Dermis microvascular lymphatic vessel endothelial cell (primary cell): ENCODE results near the gene MOGAT2. TPM values are rescaled to one million over a fixed set of nuclear protein-coding genes. Genes with fewer than 3 reads are reported as not detected.
"Not testable (repeated sequence)": the region's sequence is repeated elsewhere in the genome, so short reads cannot be mapped to it uniquely, and the experiment has no call there.

ENCODE experiments used
- DNase-seq, 2 donors: peaks; one replicate each; pipeline versions ENCODE4 v3.0.0 to v3.0.0-alpha.2; 2010; ENCODE audit warnings: low read depth in 2 of 2
- total RNA-seq: library from RNA; depleted of rRNA; stranded (reverse); fragments of >200 nt; gene quantifications from 2 replicates; pipeline ENCODE4 v1.2.1, GENCODE V29; 2014

Gene MOGAT2
- total RNA-seq, 1 donor from 2014 or later = not detected

DNA sequence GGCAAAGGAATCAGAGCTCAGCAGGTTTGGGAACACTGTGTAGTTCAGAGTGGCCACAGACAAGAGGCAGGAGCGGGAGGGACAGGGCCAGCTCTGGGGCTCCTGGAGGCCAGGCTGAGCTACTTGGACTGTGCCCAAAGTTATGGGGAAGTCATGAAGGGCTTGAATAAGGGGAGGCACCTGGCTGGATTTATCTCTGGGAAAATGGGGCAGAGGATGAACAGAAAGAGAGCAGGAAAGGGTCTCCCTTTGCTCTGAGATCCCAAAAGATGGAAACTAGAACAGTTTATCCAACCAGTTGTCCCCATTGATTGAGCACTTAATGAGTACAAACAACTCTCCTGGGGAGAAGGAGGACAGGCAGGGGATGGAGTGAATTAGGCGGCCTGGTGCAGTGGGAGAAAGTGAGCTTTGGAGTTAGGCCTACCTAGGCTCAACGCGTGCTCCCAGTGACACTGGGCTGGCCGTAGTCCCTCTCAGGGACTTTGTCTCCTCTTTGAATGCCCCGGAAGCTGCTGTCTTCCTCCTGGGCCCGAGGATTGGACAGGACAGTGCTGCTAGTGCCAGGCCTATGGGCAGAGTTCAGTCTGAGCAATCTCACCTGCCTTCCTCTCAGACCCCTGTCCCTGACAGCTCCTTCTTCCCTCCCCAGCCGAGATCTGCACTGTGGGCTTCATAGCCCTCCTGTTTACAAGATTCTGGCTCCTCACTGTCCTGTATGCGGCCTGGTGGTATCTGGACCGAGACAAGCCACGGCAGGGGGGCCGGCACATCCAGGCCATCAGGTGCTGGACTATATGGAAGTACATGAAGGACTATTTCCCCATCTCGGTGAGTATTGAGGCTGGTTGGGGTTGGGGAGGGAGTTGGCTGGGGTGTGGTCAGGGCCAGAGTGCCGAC lies 2.0 kb downstream of the MOGAT2 start:
- no peak for DNase-seq

- DNase-seq = no peak
These were observed 3.0 kb downstream of the MOGAT2 start for GRCh38 chr11:75720639-75721038.

DNA sequence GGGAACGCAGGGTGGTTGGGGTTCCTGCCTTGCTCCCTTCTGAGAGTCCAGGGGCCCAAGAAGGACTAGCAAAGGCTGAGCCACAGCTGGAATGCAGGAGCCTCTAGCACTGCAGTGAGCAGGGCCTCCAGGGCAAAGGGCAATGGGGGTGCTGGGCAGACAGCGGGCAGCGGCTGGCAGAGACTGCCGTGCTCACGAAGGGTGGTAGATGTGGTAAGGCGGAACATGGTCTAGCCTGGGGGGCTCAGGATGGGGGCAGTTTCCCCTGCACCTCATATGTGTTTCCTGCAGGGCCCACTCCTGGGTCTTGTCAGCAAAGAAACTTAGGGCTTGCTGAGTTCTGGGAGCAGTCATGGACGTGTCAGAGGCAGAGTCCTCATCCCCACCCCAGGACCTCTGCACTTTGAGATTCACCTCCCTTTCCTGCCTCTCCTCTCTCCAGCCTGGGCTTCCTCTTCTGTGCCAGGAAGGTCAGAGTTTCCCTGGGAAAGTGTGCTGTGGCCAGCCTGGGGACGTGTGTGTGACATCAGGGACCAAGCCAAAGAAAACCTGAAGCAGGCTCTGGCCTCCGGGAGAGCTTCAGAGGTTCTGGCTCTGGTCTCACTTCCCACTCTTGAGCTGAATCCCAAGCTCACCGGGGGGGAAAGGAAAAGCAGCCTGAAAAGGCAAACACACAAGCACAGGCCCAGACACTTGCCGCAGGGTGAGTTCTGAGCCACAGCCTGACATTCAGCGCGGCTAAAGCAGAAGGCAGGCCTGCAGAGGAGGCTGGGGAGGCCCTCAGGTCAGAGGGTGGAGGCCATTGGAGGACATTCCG lies 4.4 kb downstream of the MOGAT2 start:
- DNase-seq = no peak

- no peak for DNase-seq
These were observed 5.0 kb downstream of the MOGAT2 start for GRCh38 chr11:75722669-75723042.

DNA sequence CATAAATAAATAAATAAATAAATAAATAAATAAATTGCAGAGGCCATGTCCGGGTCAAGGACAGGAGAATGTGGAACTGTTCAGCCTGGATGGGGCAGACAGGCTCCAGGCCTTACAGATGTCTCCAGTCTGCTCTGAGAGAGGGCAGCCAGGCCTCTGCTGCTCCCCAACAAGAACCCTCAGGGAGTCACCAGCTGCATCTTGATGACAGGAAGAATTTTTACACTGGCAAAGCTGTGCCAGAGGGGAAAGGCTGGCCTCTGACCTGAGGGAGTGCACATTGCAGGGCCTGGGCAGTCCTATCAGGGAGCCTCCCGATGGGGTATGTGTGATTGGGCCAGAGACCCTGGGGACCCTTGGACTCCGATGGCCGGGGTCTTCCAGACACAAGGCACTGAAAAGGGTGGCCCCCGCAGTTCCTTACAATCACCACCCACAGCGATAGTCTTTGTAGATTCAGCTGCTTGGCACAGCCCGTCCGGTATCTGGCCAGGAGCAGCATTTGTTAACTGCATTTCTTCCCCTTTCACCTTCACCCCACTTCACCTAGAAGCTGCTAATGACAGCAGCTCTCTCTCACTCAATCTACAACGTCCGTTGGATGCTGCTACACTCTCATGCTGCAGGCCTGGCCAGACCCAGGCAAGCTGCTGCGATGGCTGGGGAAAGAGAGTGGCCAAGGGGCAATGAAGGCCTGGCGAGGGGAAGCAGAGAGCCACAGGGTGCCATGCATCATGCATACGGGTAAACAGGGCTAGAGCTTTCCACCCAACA lies 8.1 kb downstream of the MOGAT2 start:
- no peak for DNase-seq

DNA sequence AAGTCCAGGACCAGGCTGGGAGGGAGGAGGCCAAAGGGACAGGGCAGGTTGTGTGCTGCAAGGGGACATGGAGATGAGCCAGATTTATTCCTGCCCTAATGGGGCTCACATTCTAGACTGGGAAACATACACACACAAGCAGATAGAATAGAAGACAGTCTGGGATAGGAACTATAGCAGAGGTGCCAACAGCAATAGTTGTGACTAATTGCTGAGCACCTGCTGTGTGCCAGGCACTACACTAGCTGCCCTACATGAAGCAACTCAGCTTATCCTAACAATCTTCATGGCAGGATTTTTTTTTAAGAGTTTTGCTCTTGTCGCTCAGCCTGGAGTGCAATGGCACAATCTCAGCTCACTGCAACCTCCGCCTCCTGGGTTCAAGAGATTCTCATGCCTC lies 11.4 kb downstream of the MOGAT2 start:
- no peak for DNase-seq

GRCh38 chr11:75731095-75731494 lies 13.5 kb downstream of the MOGAT2 start:
- no peak for DNase-seq

DNA sequence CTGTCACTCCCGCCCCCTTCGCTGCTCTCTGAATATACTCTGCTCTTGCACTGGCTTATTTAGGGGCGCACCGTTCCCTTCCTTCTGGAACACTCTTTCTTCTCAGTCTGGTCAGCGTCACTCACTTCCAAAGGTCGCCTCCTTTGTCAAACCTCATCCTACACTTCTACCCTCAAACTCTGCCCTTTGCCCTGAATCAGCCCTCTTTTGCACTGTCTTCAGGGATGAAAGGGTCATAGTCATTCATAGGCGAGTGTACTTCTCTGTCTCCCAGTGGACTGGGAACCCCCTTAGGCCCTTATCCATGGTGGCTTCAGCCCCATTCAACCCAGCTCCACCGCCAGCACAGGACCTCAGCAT lies 15.4 kb downstream of the MOGAT2 start:
- no peak for DNase-seq

DNA sequence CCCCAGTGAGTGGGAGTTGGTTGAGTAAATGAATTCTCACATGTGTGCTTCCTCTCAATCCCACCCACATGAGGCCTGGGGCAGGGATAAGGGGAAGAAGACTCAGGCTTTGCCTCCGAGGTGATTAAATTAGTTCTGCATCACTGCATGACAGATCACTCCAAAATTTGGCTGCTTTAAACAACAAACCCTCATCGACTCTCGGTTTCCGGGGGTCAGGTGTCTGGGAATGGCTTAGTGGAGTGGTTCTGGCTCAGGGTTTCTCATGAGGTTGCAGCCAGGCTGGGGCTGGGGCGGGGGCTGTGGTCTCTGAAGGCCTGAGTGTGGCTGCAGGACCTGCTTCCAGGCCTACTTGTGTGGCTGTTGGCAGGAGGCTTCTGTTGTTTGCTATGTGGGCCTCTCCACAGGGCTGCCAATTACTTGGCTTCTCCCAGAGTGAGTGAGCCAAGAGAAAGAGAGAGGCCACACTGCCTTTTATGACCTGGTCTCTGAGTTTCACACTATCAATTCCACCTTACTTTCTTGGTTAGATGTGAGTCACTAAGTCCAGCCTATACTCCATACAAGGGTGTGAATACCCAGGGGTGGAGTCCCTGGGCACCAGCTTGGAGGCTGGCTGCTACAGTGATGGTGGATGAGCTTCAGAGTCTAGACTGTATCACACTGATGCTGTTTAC lies 15.9 kb downstream of the MOGAT2 start:
- no peak for DNase-seq

DNA sequence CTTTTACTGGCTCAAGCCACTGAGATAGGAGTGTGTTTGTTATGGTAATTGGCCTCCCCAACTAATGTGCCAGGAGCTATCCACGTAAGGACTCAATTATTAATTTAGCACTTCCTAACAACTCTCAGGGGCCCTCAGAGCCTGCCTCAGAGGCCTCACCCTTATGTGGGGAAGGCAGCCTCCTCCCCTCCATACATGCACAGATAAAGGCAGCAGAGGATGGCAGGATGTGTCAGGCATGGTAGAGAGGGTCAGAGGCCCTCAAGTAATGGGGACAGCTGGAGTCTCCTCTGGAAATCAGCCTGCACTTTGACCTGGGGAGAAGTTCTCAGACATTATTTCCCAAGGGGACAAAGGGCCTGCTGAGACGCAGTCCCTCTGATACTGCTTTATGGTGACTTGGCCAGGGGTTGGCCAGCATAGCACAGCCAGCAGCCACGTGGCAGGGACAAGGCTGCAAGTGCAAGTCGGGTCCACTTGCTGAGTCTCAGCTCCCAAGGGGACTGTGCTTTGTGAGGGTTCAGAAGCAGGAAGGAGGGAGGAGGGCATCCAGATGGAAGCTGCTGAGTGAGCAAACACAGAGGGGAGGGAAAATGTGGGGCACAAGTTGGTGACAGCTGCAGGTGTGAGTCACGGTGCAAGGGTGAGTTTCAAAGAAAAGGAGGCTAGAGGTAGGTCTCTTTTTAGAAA lies 17.0 kb downstream of the MOGAT2 start:
- no peak for DNase-seq

- DNase-seq = no peak
These were observed 17.7 kb downstream of the MOGAT2 start for GRCh38 chr11:75735181-75735845.

DNA sequence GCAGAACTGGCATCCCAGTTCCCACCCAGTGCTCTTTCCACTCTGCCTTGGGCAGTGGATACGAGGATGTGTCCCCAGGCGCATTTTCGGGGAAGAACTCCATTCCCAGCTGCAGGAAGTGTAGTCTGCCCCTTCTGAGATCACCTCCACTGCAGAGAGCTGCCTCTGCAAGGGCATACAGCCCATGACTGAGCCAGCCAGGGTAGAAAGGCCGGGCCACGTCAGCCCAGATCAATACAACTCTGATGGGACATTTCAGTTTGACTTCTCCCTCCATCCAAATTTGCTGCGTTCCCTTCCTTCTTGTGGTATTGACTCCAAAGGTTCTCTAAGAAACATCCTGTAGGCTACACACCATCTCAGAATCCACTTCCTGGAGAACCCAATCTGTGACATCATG lies 19.7 kb downstream of the MOGAT2 start:
- no peak for DNase-seq

DNA sequence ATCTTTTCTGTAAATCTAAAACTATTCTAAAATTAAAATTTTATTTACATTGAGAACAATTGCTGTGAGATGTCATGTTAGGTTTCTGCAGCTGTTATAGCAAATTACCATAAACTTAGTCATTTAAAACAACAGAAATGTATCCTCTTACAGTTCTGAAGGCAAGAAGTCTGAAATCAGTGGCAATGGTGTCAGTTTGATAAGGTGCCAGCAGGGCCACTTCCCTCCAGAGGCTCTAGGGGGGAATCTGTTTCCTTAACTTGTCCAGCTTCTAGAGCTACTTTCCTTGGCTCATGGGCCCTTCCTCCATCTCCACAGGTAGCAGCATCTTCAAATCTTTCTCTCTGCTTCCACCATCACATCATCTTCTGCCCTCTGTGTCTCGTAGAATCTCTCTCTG lies 23.0 kb downstream of the MOGAT2 start:
- DNase-seq = no peak

DNA sequence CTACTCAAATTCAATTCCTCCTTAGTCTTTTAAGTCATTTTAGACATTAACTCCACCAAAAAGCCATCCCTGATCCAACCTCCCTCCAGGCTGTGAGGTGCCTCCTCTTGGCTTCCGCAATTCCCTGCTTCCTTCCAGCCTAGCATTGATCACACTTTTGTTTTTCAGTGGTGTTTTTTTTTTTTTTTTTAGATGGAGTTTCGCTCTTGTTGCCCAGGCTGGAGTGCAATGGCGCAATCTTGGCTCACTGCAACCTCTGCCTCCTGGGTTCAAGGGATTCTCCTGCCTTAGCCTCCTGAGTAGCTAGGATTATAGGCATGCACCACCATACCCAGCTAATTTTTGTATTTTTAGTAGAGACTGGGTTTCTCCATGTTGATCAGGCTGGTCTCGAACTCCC lies 25.5 kb downstream of the MOGAT2 start:
- not testable (repeated sequence) for DNase-seq

- DNase-seq = no peak
These were observed 26.3 kb downstream of the MOGAT2 start for GRCh38 chr11:75743711-75744563.

DNA sequence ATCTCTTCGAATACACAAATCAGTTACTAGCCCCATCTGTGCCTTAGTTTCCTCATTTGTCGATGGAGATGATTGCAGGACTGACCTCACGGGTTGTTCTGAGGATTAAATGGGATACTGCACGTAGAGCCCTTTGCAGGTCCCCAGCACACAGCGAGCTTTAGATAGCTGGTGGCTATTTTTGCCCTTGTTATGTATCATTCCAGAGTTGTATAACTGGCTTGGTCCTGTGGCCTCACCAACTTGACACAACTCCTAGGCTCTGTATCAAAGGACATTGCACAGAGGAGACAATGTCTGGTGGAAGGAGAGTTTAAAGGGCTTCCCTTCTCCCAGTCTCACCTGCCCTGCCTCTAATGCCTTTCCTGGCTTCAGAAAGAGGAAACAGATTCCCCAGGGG lies 28.2 kb downstream of the MOGAT2 start:
- no peak for DNase-seq

DNA sequence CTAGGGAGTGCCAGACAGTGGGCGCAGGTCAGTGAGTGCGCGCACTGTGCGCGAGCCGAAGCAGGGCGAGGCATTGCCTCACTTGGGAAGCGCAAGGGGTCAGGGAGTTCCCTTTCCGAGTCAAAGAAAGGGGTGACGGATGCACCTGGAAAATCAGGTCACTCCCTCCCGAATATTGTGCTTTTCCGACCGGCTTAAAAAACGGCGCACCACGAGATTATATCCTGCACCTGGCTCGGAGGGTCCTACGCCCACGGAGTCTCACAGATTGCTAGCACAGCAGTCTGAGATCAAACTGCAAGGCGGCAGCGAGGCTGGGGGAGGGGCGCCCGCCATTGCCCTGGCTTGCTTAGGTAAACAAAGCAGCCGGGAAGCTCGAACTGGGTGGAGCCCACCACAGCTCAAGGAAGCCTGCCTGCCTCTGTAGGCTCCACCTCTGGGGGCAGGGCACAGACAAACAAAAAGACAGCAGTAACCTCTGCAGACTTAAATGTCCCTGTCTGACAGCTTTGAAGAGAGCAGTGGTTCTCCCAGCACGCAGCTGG lies 31.2 kb downstream of the MOGAT2 start:
- DNase-seq = not testable (repeated sequence)

DNA sequence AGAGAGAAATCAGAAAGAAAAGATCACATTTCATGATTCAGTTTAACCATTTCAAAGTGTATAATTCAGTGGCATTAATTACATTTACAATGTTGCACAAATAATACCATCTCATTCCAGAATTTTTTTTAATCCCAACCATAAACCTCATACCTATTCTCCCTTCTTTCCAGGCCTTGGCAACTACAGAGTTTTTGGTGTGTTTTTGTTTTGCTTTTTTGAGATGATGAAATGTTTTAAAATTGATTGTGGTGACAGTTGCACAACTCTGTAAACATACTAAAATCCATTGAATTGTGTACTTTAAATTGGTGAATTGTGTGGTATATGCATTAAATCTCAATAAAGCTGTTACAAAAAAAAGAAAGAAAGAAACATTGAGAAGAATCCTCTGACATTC lies 37.3 kb downstream of the MOGAT2 start:
- not testable (repeated sequence) for DNase-seq

DNA sequence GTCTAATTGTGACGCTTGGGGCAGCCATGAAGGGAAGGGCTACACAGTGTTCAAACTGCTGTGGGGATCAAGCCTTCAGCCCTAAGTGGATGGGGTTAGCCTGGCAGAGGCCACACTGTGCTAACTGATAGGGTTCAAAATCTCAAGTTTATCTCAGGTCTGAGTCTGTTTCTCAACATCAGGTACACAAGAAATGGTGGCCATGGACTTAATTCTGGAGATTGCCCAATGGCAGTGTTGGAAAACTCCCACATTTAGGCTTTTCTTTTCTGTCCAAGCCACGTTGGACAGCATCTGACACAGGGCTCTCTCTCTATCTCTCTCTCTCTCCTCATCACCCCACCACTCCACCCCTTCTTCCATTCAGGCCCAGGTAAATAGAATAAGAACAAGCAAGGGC lies 40.0 kb downstream of the MOGAT2 start:
- DNase-seq = no peak
